Stimulated activated CD8-positive, alpha-beta memory T cell treated with anti-CD3 and anti-CD28 coated beads, Interleukin-2, amount 100 ng/mL, for 1 hour (primary cell): ENCODE results near the gene POLR3E.

ENCODE experiments used
- DNase-seq, 2 donors: peaks; one replicate each; pipeline ENCODE4 v3.0.0-alpha.2; 2020; ENCODE audit warnings: low read depth in 2 of 2

The POLR3E gene

DNA sequence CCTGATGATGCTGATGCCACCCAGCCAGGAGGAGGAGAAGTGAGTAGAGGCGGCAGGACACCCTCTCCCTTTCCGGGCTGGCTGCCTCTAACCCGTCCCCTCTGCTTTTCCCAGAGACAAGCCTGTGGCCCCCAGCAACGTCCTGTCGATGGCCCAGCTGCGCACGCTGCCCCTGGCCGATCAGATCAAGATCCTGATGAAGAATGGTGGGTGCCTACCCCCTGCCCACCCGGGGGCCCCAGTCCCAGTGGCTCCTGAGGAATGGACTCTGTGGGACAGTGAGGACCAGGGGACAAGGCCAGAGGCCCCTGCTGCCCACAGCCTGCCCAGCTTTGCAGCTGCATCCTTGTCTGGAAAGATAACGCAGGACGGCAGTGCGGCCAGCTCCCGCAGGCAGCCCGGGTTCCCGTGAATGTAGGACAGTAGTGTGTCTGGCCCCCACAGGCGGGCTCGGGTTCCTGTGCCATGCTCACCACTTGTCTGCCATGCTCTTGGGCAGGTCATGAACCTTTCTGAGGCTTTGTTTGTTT lies 19.9 kb downstream of the POLR3E start:
- no peak for DNase-seq

DNA sequence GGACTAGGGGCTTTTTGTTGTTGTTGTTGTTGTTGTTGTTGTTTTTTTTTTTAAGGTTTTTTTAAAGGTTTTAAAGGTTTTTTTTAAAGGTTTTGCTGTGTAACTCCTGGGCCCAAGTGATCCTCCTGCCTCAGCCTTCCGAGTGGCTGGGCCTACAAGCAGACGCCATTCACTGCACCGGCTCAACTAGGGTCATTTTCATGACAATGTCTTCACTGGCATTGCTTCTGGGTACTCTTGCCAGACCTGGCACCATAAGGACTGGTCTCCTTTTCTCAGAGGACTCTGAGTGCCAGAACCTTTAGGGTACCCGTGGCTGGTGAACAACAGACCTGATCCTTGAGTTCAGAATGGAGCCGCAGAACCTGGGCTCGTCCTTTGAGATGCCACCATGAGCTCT lies 20.4 kb downstream of the POLR3E start:
- DNase-seq, result no peak

DNA sequence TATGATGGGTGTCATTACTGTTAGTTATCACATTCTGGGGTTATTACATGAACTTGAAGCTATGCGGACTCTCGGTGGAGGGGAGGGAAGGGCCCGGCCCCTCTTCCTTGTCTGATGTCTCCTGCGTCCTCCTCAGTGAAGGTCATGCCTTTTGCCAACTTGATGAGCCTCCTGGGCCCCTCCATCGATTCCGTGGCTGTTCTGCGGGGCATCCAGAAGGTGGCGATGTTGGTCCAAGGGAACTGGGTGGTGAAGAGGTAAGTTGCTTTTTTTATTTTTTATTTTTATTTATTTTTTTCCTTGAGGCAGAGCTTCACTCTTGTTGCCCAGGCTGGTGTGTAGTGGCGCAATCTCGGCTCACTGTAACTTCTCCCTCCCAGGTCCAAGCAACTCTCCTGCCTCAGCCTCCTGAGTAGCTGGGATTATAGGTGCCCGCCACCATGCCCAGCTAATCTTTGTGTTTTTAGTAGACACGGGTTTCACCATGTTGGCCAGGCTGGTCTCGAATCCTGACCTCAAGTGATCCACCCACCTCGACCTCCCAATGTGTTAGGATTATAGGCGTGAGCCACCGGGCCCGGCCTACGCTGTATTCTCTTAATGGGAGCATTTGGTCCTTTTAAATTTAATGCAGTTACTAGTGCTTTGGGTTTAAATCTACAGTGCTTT lies 21.6 kb downstream of the POLR3E start:
- DNase-seq, result peak in 1 of 2 donors; percentile 26

DNA sequence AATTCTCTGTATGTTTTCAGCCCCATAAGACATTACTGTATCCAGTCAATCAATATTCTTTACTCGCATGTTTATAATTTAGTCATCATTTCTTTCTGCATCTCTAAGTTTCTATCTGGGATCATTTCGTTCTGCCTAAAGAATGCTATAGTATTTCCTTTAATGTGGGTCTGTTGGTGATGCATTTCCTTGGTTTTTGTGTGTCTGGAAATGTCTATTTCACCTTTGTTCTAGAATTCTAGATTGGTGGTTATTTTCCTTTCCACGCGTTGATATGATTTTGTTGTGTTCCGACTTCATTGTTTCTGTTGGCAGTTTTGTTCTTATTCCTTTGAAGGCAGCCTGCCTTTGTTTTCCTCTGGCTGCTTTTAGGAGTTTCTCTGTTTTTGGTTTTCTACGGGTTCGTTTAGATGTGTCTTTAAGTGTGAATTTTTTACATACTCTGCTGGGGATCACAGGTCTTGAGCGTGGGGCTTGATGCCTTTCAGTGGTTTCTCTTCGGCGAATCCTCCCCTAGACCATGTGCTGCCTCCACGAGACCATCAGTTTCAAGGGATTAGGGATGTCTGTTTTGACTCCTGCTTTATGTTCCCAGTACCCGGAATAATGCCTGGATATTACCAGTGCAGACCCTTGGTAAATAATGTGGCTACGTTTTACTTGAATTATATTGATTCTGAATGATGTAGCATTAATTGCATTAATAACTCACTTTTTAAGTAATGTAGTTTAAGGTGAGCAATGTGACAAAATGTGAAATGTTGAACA lies 23.5 kb downstream of the POLR3E start:
- no peak for DNase-seq

DNA sequence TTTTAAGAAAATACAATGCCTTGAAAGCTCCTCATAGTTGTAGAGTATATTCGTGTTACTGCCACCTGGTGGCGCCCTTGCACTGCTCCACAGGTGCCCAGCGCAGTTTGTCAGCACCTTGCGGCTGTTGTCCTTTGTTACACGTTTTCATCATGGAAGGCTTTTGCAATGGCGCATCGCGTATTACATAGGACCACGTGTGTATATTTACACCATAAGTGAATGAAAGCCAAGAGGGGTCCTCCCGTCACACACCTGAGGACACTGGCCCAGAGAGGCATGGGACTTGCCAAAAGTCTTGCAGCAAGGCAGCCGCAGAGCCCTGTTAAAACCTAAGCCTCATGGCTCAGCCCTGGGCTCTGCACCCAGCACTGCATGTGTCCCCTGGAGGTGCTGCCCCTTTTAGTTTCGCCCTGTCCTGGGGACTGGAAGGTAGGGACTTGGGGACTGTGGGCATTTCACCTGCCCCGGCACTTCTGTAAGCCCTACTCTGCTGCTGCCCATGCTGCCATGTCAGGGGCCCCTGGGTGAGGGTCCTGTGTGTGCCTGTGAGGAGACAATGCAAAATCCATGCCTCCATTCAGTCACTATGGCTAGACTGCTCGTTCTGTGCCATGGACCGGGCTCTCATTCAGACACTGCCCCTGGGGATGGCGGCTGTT lies 24.3 kb downstream of the POLR3E start:
- DNase-seq, result peak; percentile 34 to 44

GRCh38 chr16:22322021-22322471 lies 24.8 kb downstream of the POLR3E start:
- no peak for DNase-seq

DNA sequence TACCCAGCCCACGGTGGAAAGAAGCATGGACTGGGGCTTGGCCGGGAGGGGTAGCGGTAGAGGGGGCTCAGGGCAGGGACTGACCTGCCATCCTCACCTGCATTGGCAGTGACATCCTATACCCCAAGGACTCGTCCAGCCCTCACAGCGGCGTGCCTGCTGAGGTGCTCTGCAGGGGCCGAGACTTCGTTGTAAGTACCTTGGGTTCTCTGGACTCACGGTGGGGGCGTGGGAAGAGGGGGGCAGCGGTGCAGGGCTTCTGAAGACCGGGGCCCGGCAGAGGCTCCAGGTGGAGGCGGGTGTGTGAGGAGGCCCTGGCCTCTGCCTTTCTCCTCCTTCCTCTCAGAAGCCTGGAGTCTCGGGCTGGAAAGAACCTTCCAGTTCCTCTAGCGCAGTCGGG lies 25.5 kb downstream of the POLR3E start:
- no peak for DNase-seq

DNA sequence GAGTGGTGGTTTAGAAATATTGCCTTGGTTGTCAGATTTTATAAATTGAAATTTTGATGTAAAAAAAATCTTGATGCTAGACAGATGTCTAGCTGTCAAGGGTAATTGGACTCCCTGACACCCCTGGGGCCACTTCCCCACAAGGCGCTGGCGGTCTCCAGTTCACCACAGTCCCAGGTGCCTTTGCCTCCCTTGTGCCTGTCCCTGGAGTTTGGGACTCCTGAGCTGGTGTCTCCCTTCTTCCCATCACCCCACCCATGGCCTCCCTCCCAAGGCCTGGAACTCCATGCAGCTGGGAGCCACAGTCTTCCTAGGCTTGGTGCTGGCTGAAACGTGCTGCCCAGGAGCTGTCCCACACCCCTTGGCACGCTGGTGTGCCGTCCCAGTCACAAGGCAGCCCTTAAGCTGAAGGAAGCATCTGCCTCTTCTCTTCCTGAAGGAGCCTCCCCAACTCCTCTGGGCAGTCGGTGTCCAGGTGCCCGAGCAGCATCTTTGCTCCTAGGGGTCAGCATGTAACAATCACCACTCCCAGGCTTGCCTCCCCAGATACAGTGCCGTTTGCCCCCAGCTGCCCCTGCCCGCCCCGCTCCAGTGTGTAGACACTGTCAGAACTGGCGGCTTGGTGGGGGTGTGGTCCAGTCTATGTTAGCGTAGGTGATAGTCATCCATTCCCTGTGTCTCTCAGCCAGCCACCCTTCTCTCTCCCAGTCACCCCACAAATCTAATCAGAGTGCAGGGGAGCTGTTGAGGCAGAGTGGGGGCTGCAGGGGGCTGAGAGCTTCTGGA lies 26.2 kb downstream of the POLR3E start:
- no peak for DNase-seq

- DNase-seq, result no peak
Observed at GRCh38 chr16:22323959-22324786, 27.0 kb downstream of the POLR3E start.

- no peak for DNase-seq
Observed at GRCh38 chr16:22324787-22325597, 27.8 kb downstream of the POLR3E start.

- DNase-seq, result no peak
Observed at GRCh38 chr16:22325598-22326368, 28.6 kb downstream of the POLR3E start.

DNA sequence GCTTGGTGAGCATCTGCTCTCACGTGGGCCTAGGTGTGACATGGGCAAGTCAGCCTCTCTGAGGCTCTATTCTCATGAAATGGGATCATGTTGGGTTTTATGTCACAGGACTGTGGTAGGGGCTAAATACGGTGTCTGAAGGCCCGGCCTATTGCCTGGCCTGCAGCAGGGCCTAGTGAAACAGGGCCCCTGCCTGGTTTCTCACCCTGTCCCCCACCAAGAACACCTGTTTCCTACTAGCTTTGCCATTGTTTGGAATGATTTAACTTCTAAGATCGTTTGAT lies 29.1 kb downstream of the POLR3E start:
- no peak for DNase-seq

DNA sequence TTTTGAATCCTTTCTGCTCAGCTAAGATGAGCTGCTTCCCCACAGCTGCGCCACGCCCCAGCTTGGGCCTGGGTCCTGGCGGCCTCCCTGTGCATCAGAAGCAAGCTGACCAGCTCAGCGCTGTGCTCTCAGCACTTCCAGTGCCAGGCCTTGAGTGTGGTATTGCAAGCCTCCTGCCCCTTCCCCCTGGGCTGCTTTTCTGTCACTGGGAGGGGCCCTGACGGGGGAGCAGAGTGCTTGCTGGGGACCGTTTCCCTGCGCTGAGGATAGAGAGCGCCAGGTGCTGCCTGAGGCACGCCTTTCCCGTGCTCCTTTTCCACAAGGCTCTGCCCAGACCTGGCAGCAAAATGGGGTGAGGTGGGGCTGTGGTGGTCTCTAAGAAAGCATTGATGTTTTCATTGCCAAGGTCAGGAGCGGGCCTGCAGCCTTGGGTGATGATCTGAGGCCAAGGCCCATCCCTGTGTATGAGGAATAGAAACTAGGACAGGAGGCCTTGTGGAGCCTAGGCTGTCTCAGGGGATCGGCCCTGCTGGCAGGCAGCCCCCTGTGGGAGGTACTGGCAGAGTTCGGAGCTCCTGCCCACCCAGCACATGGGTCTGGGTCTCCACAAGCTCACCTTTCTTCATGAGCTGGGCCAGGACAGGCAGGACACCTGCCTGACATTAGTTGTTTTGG lies 29.7 kb downstream of the POLR3E start:
- no peak for DNase-seq

- DNase-seq, result no peak
Observed at GRCh38 chr16:22327446-22327775, 30.2 kb downstream of the POLR3E start.

- DNase-seq, result no peak
Observed at GRCh38 chr16:22328081-22328725, 31.0 kb downstream of the POLR3E start.

GRCh38 chr16:22329199-22329695 lies 32.0 kb downstream of the POLR3E start:
- DNase-seq, result no peak

DNA sequence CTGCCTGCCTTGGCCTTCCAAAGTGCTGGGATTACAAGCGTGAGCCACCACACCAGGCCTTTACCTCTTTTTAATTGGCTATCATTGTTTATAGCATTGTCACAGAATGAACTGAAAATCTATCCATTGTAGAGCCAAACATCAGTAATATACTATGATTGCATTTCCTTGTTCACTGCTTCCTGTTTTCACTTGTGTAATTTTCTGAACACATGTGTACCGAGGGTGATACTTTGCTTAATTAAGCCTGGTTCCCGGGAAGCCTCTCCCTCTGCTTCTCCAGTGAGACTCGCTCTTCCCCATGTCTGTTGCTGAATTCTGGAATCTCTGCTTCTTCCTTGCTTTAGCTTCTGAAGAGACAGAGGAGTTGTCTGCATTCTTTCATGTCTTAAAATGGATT lies 33.1 kb downstream of the POLR3E start:
- DNase-seq, result no peak

DNA sequence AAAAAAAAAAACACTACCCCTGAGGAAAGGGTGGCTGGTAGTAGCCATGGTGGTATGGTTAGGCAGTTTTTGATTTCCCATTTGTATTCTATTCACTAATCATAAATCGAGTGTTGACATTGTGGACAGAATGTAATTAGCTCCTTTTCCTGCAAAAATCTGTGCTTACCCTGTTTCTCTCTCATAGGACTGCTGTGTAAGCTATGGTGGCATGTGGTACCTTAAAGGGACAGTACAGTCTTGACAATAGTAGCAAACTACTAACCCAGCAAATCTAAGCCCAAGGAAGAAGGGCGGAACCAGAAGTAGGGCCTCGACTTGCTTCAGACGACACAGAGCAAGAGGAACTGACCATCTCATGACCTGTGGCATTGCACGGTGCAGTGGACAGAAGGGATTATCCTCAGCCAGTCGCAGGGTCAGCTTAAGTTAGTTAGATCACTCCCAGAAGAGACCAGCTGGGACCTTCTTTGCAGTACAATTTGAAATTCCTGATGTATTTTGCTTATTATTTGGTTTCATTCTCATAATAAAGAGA lies 36.3 kb downstream of the POLR3E start:
- DNase-seq, result no peak
